DOHH2 (cell line): ENCODE data around the gene CDH4.

Experiments
- H3F3A ChIP-seq: fragments of 200-600 bp; sonication (generic), shearing (Covaris generic); 2 replicates; pipeline ENCODE4 v1.6.0; 2016; ENCODE audit warnings: antibody characterized with exemption, mild to moderate bottlenecking; ENCODE audit not compliant: control insufficient read depth, insufficient read depth
- H3K27ac ChIP-seq: fragments of 200-600 bp; sonication (generic); 2 replicates; pipeline ENCODE4 v1.5.1; 2014; ENCODE audit warnings: low read depth, mild to moderate bottlenecking, low read length, moderate library complexity
- H3K27me3 ChIP-seq: fragments of 200-600 bp; sonication (generic); 2 replicates; pipeline ENCODE4 v1.6.1; 2014; ENCODE audit warnings: mild to moderate bottlenecking, low read length, mixed read lengths; ENCODE audit not compliant: control insufficient read depth
- H3K36me3 ChIP-seq: fragments of 200-600 bp; sonication (generic); 2 replicates; pipeline ENCODE4 v1.6.1; 2014; ENCODE audit warnings: mild to moderate bottlenecking, low read length, moderate library complexity, mixed read lengths; ENCODE audit not compliant: control insufficient read depth
- H3K4me1 ChIP-seq: fragments of 200-600 bp; sonication (generic); 2 replicates; pipeline ENCODE4 v1.6.1; 2014; ENCODE audit warnings: mild to moderate bottlenecking, low read length, mixed read lengths; ENCODE audit not compliant: control insufficient read depth
- H3K4me2 ChIP-seq: fragments of 200-600 bp; sonication (generic); 2 replicates; pipeline ENCODE4 v1.6.0; 2014; ENCODE audit warnings: mild to moderate bottlenecking, low read length, moderate library complexity
- H3K4me3 ChIP-seq: fragments of 200-600 bp; sonication (generic); 2 replicates; pipeline ENCODE4 v1.5.1; 2014; ENCODE audit warnings: mild to moderate bottlenecking, low read length, mixed read lengths
- H3K79me2 ChIP-seq: fragments of 200-600 bp; sonication (generic); 2 replicates; pipeline ENCODE4 v1.6.1; 2014; ENCODE audit warnings: mild to moderate bottlenecking, low read length, mixed read lengths; ENCODE audit not compliant: control insufficient read depth
- H3K9me2 ChIP-seq: fragments of 200-600 bp; sonication (generic); replicated peaks from 2 replicates; pipeline ENCODE4 v1.6.1; 2014; ENCODE audit warnings: mild to moderate bottlenecking, low read length, mixed read lengths; ENCODE audit not compliant: control insufficient read depth
- H3K9me3 ChIP-seq: fragments of 200-600 bp; sonication (generic); 2 replicates; pipeline ENCODE4 v1.6.1; 2014; ENCODE audit warnings: antibody characterized with exemption, low read length, mixed read lengths; ENCODE audit not compliant: control insufficient read depth, insufficient read depth
- H4K20me1 ChIP-seq: fragments of 200-600 bp; sonication (generic); 2 replicates; pipeline ENCODE4 v1.6.0; 2014; ENCODE audit warnings: low read depth, mild to moderate bottlenecking, antibody characterized with exemption, low read length, moderate library complexity; ENCODE audit not compliant: control insufficient read depth, insufficient read depth
- EZH2phosphoT487 ChIP-seq: fragments of 200-600 bp; sonication (generic); IDR thresholded peaks from 2 replicates; pipeline ENCODE4 v1.6.1; 2017; ENCODE audit warnings: borderline replicate concordance, mild to moderate bottlenecking, antibody characterized with exemption, low read length, moderate library complexity, mixed read lengths
- TF ChIP-seq, protein P1 (sequence below): fragments of 200-600 bp; sonication (generic); IDR thresholded peaks from one replicate; pipeline ENCODE4 v1.5.1; 2014; ENCODE audit warnings: antibody characterized with exemption, mild to moderate bottlenecking, low read depth, low read length; ENCODE audit not compliant: poor library complexity, severe bottlenecking

CDH4 gene

DNA sequence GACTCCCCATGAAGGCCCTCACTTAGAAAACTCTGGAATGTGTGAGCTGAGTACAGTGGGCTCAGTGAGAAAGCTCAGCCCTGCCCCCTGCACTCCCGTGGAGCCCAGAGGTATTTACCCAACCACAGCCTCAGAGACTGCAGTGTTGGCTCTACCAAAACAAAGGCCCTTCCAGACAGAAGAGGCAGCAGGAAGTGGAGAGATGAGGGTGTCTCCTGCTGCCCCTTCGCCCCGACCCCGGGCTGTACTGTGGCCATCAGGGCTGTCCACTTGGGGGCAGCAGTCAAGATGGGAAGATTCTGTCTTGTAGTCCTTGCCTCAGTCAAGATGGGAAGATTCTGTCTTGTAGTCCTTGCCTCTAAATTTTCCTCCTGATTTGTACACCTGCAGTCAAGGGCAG is 472.3 kb downstream of the CDH4 start:
- Histone ChIP-seq H3K4me1 (no peaks in the 10 kb centered on the region), H4K20me1 (no peaks in the 10 kb centered on the region), H3F3A (no peaks in the 10 kb centered on the region), H3K79me2 (no peaks in the 10 kb centered on the region), H3K36me3 (no peaks in the 10 kb centered on the region), H3K9me2 (no peaks in the 10 kb centered on the region), H3K27me3 (no peaks in the 10 kb centered on the region), H3K27ac (no peak overlapping the region), H3K4me3 (no peak overlapping the region), H3K4me2 (no peak overlapping the region), H3K9me3 (no peaks in the 10 kb centered on the region)
- TF ChIP-seq, protein P1, sequence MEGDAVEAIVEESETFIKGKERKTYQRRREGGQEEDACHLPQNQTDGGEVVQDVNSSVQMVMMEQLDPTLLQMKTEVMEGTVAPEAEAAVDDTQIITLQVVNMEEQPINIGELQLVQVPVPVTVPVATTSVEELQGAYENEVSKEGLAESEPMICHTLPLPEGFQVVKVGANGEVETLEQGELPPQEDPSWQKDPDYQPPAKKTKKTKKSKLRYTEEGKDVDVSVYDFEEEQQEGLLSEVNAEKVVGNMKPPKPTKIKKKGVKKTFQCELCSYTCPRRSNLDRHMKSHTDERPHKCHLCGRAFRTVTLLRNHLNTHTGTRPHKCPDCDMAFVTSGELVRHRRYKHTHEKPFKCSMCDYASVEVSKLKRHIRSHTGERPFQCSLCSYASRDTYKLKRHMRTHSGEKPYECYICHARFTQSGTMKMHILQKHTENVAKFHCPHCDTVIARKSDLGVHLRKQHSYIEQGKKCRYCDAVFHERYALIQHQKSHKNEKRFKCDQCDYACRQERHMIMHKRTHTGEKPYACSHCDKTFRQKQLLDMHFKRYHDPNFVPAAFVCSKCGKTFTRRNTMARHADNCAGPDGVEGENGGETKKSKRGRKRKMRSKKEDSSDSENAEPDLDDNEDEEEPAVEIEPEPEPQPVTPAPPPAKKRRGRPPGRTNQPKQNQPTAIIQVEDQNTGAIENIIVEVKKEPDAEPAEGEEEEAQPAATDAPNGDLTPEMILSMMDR = no peak
- TF ChIP-seq EZH2phosphoT487 = no peak

DNA sequence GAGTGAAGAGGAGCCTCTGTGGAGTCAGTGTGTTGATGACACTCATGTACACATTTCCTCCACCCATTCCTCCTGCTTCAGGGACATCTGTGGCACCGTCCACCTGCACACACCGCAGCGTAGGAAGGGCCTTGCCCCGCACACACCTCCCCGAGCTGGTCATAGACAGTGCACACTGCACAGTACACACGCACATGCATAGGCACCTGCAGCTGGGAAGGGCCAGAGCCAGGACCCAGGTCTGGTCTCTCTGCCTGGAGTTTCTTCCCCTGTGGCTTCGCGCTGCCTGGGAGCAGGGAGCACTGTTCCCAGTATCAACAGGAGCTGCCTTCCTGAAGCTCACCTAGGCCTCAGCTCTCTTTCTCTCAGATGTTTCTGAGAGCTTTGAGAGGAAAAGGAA is 473.1 kb downstream of the CDH4 start:
- no peak overlapping the region for H3K4me2 ChIP-seq
- TF ChIP-seq EZH2phosphoT487 = no peak
- TF ChIP-seq, protein P1 = no peak
- H3K9me3 ChIP-seq = no peaks in the 10 kb centered on the region
- H3K36me3 ChIP-seq = no peaks in the 10 kb centered on the region
- no peaks in the 10 kb centered on the region for H3K79me2 ChIP-seq
- H3K9me2 ChIP-seq = no peaks in the 10 kb centered on the region
- H3F3A ChIP-seq = no peaks in the 10 kb centered on the region
- no peaks in the 10 kb centered on the region for H3K27me3 ChIP-seq
- H4K20me1 ChIP-seq = no peaks in the 10 kb centered on the region
- H3K4me3 ChIP-seq = no peak overlapping the region
- H3K27ac ChIP-seq = no peak overlapping the region
- H3K4me1 ChIP-seq = no peaks in the 10 kb centered on the region

DNA sequence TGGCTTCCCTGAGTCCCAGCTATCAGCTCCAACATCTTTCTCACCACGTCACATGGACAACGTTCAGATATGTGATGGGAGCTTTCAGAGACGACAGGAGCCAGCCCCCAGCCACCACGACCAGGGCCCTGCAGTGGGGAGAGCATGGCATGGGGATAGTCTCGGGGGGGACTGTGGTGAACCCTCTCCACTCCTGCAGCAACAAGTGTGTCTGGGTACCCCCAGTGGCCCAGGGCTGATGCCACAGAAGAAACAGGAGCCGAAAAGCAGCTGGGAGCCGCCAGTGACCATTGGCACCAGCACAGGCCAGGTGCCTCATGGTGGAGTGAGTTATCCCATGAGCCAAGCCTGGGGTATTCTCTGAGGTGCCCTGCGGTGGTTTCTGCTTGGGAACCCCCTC is 473.9 kb downstream of the CDH4 start:
- Histone ChIP-seq H3K27me3 (no peaks in the 10 kb centered on the region), H3K36me3 (no peaks in the 10 kb centered on the region), H3K4me1 (no peaks in the 10 kb centered on the region), H3K9me3 (no peaks in the 10 kb centered on the region), H3K4me2 (no peak overlapping the region), H3K9me2 (no peaks in the 10 kb centered on the region), H3F3A (no peaks in the 10 kb centered on the region), H4K20me1 (no peaks in the 10 kb centered on the region), H3K79me2 (no peaks in the 10 kb centered on the region), H3K27ac (no peak overlapping the region), H3K4me3 (no peak overlapping the region)
- TF ChIP-seq EZH2phosphoT487 = no peak
- TF ChIP-seq, protein P1 = no peak

DNA sequence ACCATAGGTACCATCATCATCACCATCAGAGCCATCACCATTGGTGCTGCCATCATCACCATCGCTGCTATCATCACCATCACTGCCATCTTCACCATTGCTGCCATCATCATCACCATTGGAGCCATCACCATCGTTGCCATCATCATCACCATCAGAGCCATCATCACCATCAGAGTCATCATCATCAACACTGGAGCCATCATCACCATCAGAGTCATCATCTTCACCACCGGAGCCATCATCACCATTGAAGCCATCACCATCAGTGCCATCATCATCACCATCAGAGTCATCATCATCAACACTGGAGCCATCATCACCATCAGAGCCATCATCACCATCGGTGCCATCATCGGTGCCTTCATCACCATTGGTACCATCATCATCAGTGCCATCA is 474.9 kb downstream of the CDH4 start:
- H3K27ac ChIP-seq = no peak overlapping the region
- no peaks in the 10 kb centered on the region for H3K79me2 ChIP-seq
- no peaks in the 10 kb centered on the region for H3K4me1 ChIP-seq
- H3K9me2 ChIP-seq = no peaks in the 10 kb centered on the region
- no peak overlapping the region for H3K4me3 ChIP-seq
- no peaks in the 10 kb centered on the region for H4K20me1 ChIP-seq
- no peak overlapping the region for H3K4me2 ChIP-seq
- no peaks in the 10 kb centered on the region for H3F3A ChIP-seq
- H3K27me3 ChIP-seq = no peaks in the 10 kb centered on the region
- TF ChIP-seq, protein P1 = no peak
- TF ChIP-seq EZH2phosphoT487 = no peak
- no peaks in the 10 kb centered on the region for H3K36me3 ChIP-seq
- H3K9me3 ChIP-seq = no peaks in the 10 kb centered on the region
